Measurements from ENCODE around the gene SLC1A5.

GRCh38 chr19:46730187-46730586 is 58.2 kb downstream of the SLC1A5 start:
- no peak for TF ChIP-seq CTCF (IDR thresholded peaks at IDR 0.05)
- TF ChIP-seq POLR2A (IDR thresholded peaks at IDR 0.05) = no peak

Data from uterus (tissue), 2 donors.